DMS 273 (cell line): ENCODE data around the gene ZNF365.

Experiments used
- DNase-seq: peaks from one replicate; lab custom pipeline; 2025; ENCODE audit not compliant: unreplicated experiment; lab: John Stamatoyannopoulos, UW

Gene ZNF365

GRCh38 chr10:62413652-62414051 lies 39.5 kb downstream of the ZNF365 start:
- DNase-seq, result no peak

- peak; percentile 3 for DNase-seq
These were observed 40.2 kb downstream of the ZNF365 start for GRCh38 chr10:62414359-62414758.

GRCh38 chr10:62422068-62422590 lies 48.0 kb downstream of the ZNF365 start:
- DNase-seq, result no peak

GRCh38 chr10:62424026-62424425 lies 49.9 kb downstream of the ZNF365 start:
- peak; percentile 16 for DNase-seq

GRCh38 chr10:62426086-62426485 lies 51.9 kb downstream of the ZNF365 start:
- DNase-seq, result no peak

GRCh38 chr10:62426600-62426999 lies 52.4 kb downstream of the ZNF365 start:
- no peak for DNase-seq

GRCh38 chr10:62430881-62431280 lies 56.7 kb downstream of the ZNF365 start:
- peak; percentile 15 for DNase-seq

- peak; percentile 2 for DNase-seq
These were observed 59.1 kb downstream of the ZNF365 start for GRCh38 chr10:62433181-62433692.

- no peak for DNase-seq
These were observed 59.7 kb downstream of the ZNF365 start for GRCh38 chr10:62433901-62434300.

GRCh38 chr10:62437696-62438095 lies 63.5 kb downstream of the ZNF365 start:
- peak; percentile 75 for DNase-seq

GRCh38 chr10:62442006-62442405 lies 67.8 kb downstream of the ZNF365 start:
- DNase-seq, result no peak

GRCh38 chr10:62442894-62443669 lies 68.9 kb downstream of the ZNF365 start:
- DNase-seq, result no peak

- no peak for DNase-seq
These were observed 69.7 kb downstream of the ZNF365 start for GRCh38 chr10:62443866-62444265.

GRCh38 chr10:62446627-62447026 lies 72.5 kb downstream of the ZNF365 start:
- no peak for DNase-seq

- no peak for DNase-seq
These were observed 76.9 kb downstream of the ZNF365 start for GRCh38 chr10:62450912-62451610.

- DNase-seq, result no peak
These were observed 77.4 kb downstream of the ZNF365 start for GRCh38 chr10:62451611-62451975.
